DOHH2 (cell line): Measurements from ENCODE around the gene MAP3K7CL.

Source experiments
- H3F3A ChIP-seq: fragments of 200-600 bp; sonication (generic), shearing (Covaris generic); 2 replicates; pipeline ENCODE4 v1.6.0; 2016; ENCODE audit warnings: antibody characterized with exemption, mild to moderate bottlenecking; ENCODE audit not compliant: control insufficient read depth, insufficient read depth
- H3K27ac ChIP-seq: fragments of 200-600 bp; sonication (generic); 2 replicates; pipeline ENCODE4 v1.5.1; 2014; ENCODE audit warnings: low read depth, mild to moderate bottlenecking, low read length, moderate library complexity
- H3K27me3 ChIP-seq: fragments of 200-600 bp; sonication (generic); 2 replicates; pipeline ENCODE4 v1.6.1; 2014; ENCODE audit warnings: mild to moderate bottlenecking, low read length, mixed read lengths; ENCODE audit not compliant: control insufficient read depth
- H3K36me3 ChIP-seq: fragments of 200-600 bp; sonication (generic); 2 replicates; pipeline ENCODE4 v1.6.1; 2014; ENCODE audit warnings: mild to moderate bottlenecking, low read length, moderate library complexity, mixed read lengths; ENCODE audit not compliant: control insufficient read depth
- H3K4me1 ChIP-seq: fragments of 200-600 bp; sonication (generic); 2 replicates; pipeline ENCODE4 v1.6.1; 2014; ENCODE audit warnings: mild to moderate bottlenecking, low read length, mixed read lengths; ENCODE audit not compliant: control insufficient read depth
- H3K4me2 ChIP-seq: fragments of 200-600 bp; sonication (generic); 2 replicates; pipeline ENCODE4 v1.6.0; 2014; ENCODE audit warnings: mild to moderate bottlenecking, low read length, moderate library complexity
- H3K4me3 ChIP-seq: fragments of 200-600 bp; sonication (generic); 2 replicates; pipeline ENCODE4 v1.5.1; 2014; ENCODE audit warnings: mild to moderate bottlenecking, low read length, mixed read lengths
- H3K79me2 ChIP-seq: fragments of 200-600 bp; sonication (generic); 2 replicates; pipeline ENCODE4 v1.6.1; 2014; ENCODE audit warnings: mild to moderate bottlenecking, low read length, mixed read lengths; ENCODE audit not compliant: control insufficient read depth
- H3K9me2 ChIP-seq: fragments of 200-600 bp; sonication (generic); replicated peaks from 2 replicates; pipeline ENCODE4 v1.6.1; 2014; ENCODE audit warnings: mild to moderate bottlenecking, low read length, mixed read lengths; ENCODE audit not compliant: control insufficient read depth
- H3K9me3 ChIP-seq: fragments of 200-600 bp; sonication (generic); 2 replicates; pipeline ENCODE4 v1.6.1; 2014; ENCODE audit warnings: antibody characterized with exemption, low read length, mixed read lengths; ENCODE audit not compliant: control insufficient read depth, insufficient read depth
- H4K20me1 ChIP-seq: fragments of 200-600 bp; sonication (generic); 2 replicates; pipeline ENCODE4 v1.6.0; 2014; ENCODE audit warnings: low read depth, mild to moderate bottlenecking, antibody characterized with exemption, low read length, moderate library complexity; ENCODE audit not compliant: control insufficient read depth, insufficient read depth
- EZH2phosphoT487 ChIP-seq: fragments of 200-600 bp; sonication (generic); IDR thresholded peaks from 2 replicates; pipeline ENCODE4 v1.6.1; 2017; ENCODE audit warnings: borderline replicate concordance, mild to moderate bottlenecking, antibody characterized with exemption, low read length, moderate library complexity, mixed read lengths
- TF ChIP-seq, protein P1 (sequence below): fragments of 200-600 bp; sonication (generic); IDR thresholded peaks from one replicate; pipeline ENCODE4 v1.5.1; 2014; ENCODE audit warnings: antibody characterized with exemption, mild to moderate bottlenecking, low read depth, low read length; ENCODE audit not compliant: poor library complexity, severe bottlenecking

MAP3K7CL gene

DNA sequence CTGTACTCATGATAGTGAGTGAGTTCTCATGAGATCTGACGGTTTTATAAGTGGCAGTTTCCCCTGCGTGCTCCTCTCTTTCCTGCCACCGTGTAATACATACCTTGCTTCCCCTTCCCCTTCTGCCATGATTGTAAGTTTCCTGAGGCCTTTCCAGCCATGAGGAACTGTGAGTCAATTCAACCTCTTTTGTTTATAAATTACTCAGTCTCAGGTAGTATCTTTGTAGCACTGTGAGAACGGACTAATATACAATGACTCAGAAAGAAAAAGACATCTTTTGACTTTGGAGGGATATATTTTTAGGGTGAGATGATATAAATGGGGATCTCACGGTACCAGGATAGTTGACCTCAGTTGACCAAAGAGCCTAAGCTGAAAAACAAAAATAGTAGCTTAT lies 93.6 kb downstream of the MAP3K7CL start:
- Histone ChIP-seq H3K4me2 (no peak overlapping the region), H4K20me1 (no peaks in the 10 kb centered on the region), H3K79me2 (no peaks in the 10 kb centered on the region), H3K9me3 (no peaks in the 10 kb centered on the region), H3K4me3 (no peak overlapping the region), H3F3A (no peaks in the 10 kb centered on the region), H3K36me3 (no peaks in the 10 kb centered on the region), H3K27ac (no peak overlapping the region), H3K9me2 (no peaks in the 10 kb centered on the region), H3K4me1 (no peaks in the 10 kb centered on the region), H3K27me3 (no peaks in the 10 kb centered on the region)
- no peak for TF ChIP-seq EZH2phosphoT487
- TF ChIP-seq, protein P1, sequence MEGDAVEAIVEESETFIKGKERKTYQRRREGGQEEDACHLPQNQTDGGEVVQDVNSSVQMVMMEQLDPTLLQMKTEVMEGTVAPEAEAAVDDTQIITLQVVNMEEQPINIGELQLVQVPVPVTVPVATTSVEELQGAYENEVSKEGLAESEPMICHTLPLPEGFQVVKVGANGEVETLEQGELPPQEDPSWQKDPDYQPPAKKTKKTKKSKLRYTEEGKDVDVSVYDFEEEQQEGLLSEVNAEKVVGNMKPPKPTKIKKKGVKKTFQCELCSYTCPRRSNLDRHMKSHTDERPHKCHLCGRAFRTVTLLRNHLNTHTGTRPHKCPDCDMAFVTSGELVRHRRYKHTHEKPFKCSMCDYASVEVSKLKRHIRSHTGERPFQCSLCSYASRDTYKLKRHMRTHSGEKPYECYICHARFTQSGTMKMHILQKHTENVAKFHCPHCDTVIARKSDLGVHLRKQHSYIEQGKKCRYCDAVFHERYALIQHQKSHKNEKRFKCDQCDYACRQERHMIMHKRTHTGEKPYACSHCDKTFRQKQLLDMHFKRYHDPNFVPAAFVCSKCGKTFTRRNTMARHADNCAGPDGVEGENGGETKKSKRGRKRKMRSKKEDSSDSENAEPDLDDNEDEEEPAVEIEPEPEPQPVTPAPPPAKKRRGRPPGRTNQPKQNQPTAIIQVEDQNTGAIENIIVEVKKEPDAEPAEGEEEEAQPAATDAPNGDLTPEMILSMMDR = no peak
